ENCODE data around the gene UBL7. TPM values are rescaled to one million over a fixed set of nuclear protein-coding genes. Genes with fewer than 3 reads are reported as not detected.

The UBL7 gene
- total RNA-seq, 6 experiments from 2014 or later = 50.9 to 68.0 (median 60.1) TPM

DNA sequence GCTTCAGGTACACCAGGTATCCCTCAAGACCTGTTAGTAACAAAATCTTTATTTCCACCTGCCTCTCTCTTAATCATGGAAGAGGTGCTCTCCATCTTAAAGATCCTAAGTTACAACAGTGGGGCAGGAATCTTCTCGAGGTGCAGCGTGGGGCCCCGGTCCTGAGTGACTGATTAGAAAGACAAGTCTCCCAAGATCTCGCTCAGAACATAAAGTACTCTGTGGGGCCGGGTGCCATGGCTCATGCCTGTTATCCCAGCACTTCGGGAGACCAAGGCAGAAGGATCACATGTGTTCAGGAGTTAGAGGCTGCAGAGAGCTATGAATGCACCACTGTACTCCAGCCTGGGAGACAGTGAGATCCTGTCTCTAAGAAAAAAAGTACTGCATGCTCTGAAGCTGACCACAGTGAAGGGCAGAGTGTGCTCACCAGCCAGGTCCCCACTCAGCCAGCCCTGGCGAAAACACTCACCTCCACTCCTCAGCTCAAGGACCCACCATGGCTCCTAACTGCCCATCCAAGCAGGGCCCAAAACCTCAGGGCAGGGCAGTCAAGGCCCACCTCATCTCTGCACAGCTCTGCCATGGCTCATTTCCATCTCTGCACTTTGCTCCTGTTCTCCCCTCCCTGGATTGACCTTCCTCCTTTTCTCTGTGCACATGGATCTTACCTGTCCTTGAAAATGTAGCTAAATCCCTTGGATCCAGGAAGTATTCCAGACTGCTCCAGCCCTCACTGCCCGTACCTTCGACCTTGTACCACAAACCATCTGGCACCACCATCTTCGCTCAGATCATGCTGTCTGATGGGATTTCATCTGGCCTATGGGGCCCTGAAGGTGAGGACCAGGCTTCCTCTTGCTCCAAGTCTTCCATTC, 34.3 kb downstream of the UBL7 start:
- no peak overlapping the region for H3K4me3 Mint-ChIP-seq
- peaks cover 100% of the 10 kb centered on the region for H3K4me1 Mint-ChIP-seq (ENCODE audit: low read depth)

DNA sequence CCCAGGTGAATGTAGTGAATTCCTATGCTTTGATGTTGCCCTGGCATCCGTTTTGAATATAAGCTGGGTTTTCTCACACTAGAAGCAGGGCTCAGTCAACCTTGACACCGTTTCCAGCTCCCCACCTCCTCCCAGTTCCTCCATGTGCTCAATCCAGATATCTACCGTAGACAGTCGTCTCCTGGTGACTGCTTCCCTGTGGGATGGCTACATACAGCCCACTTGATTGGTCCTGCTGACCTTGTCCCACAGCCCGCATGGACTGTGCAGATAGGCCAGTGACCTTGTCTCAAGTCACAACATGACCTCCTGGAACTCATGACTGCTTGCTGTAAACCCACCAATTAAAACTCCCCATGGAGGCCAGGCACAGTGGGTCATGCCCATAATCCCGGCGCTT, 35.3 kb downstream of the UBL7 start:
- Mint-ChIP-seq H3K4me3 (peak overlapping the region; percentile 37; the same call in 1 of the 2 replicates), H3K27ac (peak overlapping the region; percentile 80), H3K36me3 (ENCODE audit: low read depth) (peaks cover 19% of the 10 kb centered on the region), H3K4me1 (ENCODE audit: low read depth) (peaks cover 100% of the 10 kb centered on the region), H3K9me3 (no peaks in the 10 kb centered on the region), H3K27me3 (ENCODE audit: insufficient read depth) (no peaks in the 10 kb centered on the region; the same call in 1 of the 2 replicates)
- TF ChIP-seq, protein P1, sequence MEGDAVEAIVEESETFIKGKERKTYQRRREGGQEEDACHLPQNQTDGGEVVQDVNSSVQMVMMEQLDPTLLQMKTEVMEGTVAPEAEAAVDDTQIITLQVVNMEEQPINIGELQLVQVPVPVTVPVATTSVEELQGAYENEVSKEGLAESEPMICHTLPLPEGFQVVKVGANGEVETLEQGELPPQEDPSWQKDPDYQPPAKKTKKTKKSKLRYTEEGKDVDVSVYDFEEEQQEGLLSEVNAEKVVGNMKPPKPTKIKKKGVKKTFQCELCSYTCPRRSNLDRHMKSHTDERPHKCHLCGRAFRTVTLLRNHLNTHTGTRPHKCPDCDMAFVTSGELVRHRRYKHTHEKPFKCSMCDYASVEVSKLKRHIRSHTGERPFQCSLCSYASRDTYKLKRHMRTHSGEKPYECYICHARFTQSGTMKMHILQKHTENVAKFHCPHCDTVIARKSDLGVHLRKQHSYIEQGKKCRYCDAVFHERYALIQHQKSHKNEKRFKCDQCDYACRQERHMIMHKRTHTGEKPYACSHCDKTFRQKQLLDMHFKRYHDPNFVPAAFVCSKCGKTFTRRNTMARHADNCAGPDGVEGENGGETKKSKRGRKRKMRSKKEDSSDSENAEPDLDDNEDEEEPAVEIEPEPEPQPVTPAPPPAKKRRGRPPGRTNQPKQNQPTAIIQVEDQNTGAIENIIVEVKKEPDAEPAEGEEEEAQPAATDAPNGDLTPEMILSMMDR (IDR thresholded peaks at IDR 0.05) = no peak
- DNase-seq = no peak

More for the DNA sequence above, 34.3 kb downstream of the UBL7 start:
- H3K27ac Mint-ChIP-seq = peak overlapping the region; percentile 87
- no peaks in the 10 kb centered on the region for H3K9me3 Mint-ChIP-seq
- TF ChIP-seq, protein P1 (IDR thresholded peaks at IDR 0.05) = no peak
- no peak for DNase-seq
- H3K36me3 Mint-ChIP-seq (ENCODE audit: low read depth) = peaks cover 20% of the 10 kb centered on the region
- H3K27me3 Mint-ChIP-seq (ENCODE audit: insufficient read depth) = peaks cover 2% of the 10 kb centered on the region; the same call in 1 of the 2 replicates

DNA sequence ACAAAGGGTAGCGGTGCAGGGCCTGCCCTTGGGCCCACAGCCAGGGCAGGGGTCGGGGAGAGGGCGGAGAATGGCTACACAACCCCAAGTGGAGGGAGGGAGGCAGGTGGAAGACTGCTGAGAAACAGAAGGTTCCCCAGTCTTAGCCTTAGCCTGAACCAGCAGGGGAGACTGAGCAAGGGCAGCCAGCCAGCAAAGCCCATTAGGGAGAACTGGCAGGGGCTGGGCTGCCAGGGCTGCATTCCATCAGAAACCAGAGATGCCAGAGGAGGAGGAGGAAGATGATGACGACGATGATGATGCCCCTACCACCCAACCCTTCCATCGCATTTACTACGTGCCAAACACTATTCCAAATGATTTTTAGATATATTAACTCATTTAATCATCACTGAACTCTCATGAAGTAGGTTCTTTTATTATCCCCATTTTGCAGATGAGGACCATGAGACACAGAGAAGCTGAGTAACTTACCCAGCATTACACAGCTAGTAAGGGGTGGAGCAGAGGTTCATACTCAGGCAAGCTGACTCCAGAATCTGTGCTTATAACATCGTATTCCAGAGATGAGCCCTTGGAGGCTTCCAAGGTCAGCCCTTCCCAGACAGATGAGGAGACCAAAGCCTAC, 35.9 kb downstream of the UBL7 start:
- Mint-ChIP-seq H3K9me3 (no peaks in the 10 kb centered on the region), H3K4me1 (ENCODE audit: low read depth) (peaks cover 100% of the 10 kb centered on the region), H3K27ac (peak overlapping the region; percentile 80), H3K36me3 (ENCODE audit: low read depth) (peaks cover 17% of the 10 kb centered on the region), H3K4me3 (peak overlapping the region; percentile 24; the same call in 1 of the 2 replicates), H3K27me3 (ENCODE audit: insufficient read depth) (no peaks in the 10 kb centered on the region; the same call in 1 of the 2 replicates)
- no peak for DNase-seq
- TF ChIP-seq, protein P1 (IDR thresholded peaks at IDR 0.05) = no peak

DNA sequence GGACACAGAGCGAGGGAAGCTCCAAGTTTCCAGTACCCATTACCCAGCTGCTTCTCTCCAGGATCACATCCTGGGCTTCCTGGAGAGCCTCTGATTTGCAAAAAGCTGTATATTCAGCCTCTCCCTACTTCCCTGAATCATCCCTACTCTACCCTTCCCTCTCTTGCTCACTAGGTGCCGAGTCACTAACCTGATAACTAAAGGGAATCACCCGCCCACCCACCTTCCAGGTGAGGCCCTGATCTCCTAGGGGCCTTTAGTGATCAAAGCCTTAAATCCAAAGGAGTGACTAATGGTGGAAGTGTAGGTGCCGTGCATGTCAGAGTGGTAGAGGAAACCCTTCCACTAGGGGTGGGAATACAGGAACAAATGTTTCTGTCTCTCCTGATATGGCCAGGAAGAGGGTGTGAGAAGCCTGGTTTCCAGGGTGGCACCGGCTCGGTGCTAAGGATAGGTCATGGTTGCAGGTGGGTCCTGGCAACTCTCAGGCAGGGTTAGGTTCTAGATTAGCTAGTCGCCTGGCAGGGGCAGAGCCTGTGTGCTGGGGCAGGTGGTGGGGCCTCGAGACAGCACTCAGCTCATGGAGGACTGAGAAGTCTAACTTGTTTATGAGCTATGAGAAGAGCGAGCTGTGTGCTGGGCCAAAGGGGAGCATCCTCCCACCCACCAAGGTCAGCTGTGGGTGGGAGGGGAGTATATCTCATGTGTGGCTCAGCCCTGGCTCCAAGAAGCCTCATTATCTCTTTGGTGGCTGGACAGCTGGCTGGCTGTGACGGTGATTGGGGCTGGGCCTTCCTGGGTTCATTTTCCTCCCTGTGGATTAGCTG, 37.3 kb downstream of the UBL7 start:
- H3K27ac Mint-ChIP-seq = peak overlapping the region; percentile 80
- TF ChIP-seq, protein P1 (IDR thresholded peaks at IDR 0.05) = peak; percentile 24
- peaks cover 13% of the 10 kb centered on the region for H3K36me3 Mint-ChIP-seq (ENCODE audit: low read depth)
- H3K4me3 Mint-ChIP-seq = peak overlapping the region; percentile 76
- peaks cover 100% of the 10 kb centered on the region for H3K4me1 Mint-ChIP-seq (ENCODE audit: low read depth)
- no peaks in the 10 kb centered on the region; the same call in 1 of the 2 replicates for H3K27me3 Mint-ChIP-seq (ENCODE audit: insufficient read depth)
- DNase-seq = no peak
- no peaks in the 10 kb centered on the region for H3K9me3 Mint-ChIP-seq
